ENCODE measurements around the gene CITED4.

GRCh38 chr1:40880813-40881549, 18.8 kb upstream of the CITED4 start:
- TF ChIP-seq CTCF (optimal IDR thresholded peaks at IDR 0.05 in 1 of 3, IDR thresholded peaks at IDR 0.05 in 1 of 3, conservative IDR thresholded peaks at IDR 0.05 in 1 of 3; ENCODE audit: extremely low read depth in 1 of 3, insufficient read depth in 2 of 3, low read length in 3 of 3) (no peak), EZH2 (IDR thresholded peaks at IDR 0.05; ENCODE audit: low read length) (no peak)

Measured in keratinocyte (primary cell).